ENCODE measurements around the gene NELL2.

- TF ChIP-seq CTCF (conservative IDR thresholded peaks at IDR 0.05 in 1 of 2, IDR thresholded peaks at IDR 0.05 in 1 of 2; ENCODE audit: low read depth in 1 of 2, low read length in 2 of 2): no peak
- TF ChIP-seq EZH2 (IDR thresholded peaks at IDR 0.05; ENCODE audit: low read length, missing control alignments): no peak
These were observed 343.2 kb downstream of the NELL2 start for GRCh38 chr12:44532940-44533339.
